Measurements from ENCODE around the gene ROBO4. TPM values are rescaled to one million over a fixed set of nuclear protein-coding genes. Genes with fewer than 3 reads are reported as not detected.

The ROBO4 gene
- total RNA-seq, 1 donor from 2014 or later: not detected

DNA sequence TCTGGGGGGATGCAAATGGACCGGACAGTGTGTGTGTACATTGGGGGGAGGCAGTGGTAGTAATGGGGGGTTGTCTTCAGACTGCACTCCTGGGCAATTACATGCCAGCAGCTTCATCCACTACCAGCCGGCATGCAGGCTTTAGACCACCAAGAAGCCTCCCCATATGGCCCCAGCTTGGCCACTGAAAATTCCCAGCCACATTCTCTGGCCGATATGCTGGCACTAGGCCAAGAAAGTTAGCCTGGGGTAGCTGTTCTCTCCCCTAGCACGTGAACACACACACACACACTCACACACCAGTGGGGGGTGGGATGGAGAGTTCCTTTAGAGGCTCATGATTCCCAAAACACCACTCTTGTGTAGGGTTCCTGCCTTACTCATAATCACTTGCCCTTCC is 36.0 kb downstream of the ROBO4 start:
- no peak overlapping the region for H3K4me3 Mint-ChIP-seq
- peaks cover 12% of the 10 kb centered on the region for H3K4me1 Mint-ChIP-seq
- H3K9me3 Mint-ChIP-seq: no peaks in the 10 kb centered on the region
- TF ChIP-seq, protein P1, sequence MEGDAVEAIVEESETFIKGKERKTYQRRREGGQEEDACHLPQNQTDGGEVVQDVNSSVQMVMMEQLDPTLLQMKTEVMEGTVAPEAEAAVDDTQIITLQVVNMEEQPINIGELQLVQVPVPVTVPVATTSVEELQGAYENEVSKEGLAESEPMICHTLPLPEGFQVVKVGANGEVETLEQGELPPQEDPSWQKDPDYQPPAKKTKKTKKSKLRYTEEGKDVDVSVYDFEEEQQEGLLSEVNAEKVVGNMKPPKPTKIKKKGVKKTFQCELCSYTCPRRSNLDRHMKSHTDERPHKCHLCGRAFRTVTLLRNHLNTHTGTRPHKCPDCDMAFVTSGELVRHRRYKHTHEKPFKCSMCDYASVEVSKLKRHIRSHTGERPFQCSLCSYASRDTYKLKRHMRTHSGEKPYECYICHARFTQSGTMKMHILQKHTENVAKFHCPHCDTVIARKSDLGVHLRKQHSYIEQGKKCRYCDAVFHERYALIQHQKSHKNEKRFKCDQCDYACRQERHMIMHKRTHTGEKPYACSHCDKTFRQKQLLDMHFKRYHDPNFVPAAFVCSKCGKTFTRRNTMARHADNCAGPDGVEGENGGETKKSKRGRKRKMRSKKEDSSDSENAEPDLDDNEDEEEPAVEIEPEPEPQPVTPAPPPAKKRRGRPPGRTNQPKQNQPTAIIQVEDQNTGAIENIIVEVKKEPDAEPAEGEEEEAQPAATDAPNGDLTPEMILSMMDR (IDR thresholded peaks at IDR 0.05; ENCODE audit: unreplicated experiment): no peak
- no peaks in the 10 kb centered on the region for H3K36me3 Mint-ChIP-seq
- H3K27me3 Mint-ChIP-seq (ENCODE audit: low read depth): peaks cover 83% of the 10 kb centered on the region
- no peak overlapping the region for H3K27ac Mint-ChIP-seq
- DNase-seq (ENCODE audit: low spot score in 2 of 2, unreplicated experiment in 2 of 2): peak in 1 of 2 experiments; percentile 33

DNA sequence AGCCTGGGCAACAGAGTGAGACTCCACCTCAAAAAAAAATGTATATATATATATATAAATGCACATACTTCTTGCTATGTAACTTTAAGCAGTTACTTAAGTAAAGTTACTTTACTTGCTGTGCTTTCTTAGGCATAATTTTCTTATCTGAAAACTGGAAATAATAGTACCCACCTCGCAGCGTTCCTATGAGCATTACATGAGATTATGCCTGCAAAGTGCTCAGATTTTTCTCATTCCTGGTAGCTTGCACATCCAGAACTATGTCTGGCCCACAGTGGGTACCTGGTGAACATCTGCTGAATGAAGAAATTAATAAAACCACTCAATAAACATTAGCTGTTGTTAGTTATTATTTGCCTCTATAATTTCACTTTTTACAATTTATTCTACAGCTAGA is 38.5 kb downstream of the ROBO4 start:
- TF ChIP-seq, protein P1 (IDR thresholded peaks at IDR 0.05; ENCODE audit: unreplicated experiment): no peak
- Mint-ChIP-seq H3K9me3 (no peaks in the 10 kb centered on the region), H3K4me3 (no peak overlapping the region), H3K4me1 (peaks cover 12% of the 10 kb centered on the region), H3K27ac (no peak overlapping the region), H3K27me3 (ENCODE audit: low read depth) (peaks cover 58% of the 10 kb centered on the region), H3K36me3 (no peaks in the 10 kb centered on the region)
- DNase-seq (ENCODE audit: low spot score in 2 of 2, unreplicated experiment in 2 of 2): no peak

DNA sequence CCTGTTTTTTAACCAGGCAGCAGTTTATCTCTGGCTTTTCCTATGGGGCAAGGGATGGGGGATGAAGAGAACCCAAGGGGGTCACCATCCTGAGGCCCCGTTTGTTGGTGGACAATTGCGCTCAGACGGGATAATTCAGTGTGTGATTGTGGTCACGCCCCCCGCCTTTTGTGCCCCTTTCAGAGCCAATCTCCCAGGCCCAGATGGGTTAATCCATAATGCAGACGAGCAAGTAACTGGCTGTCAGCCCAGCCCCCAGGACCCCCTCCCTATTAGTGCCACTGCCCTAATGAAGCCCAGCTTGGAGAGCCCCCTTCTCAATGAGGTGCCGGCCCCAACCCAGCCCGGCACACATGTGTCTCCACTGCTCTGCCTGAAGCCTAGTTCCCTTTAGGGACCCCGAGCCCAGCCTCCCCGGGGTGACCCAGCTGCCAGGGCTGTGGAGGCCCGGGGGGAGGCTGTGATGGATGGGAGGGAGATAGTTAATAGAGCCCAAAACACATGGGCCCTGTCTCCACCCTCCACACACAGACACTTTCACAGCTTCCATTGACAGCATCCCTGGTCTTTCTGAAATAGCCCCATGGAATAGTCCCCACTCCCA is 51.5 kb downstream of the ROBO4 start:
- DNase-seq (ENCODE audit: low spot score in 2 of 2, unreplicated experiment in 2 of 2): no peak
- no peaks in the 10 kb centered on the region for H3K27me3 Mint-ChIP-seq (ENCODE audit: low read depth)
- H3K4me3 Mint-ChIP-seq: no peak overlapping the region
- H3K27ac Mint-ChIP-seq: no peak overlapping the region
- H3K36me3 Mint-ChIP-seq: no peaks in the 10 kb centered on the region
- peaks cover 19% of the 10 kb centered on the region for H3K4me1 Mint-ChIP-seq
- H3K9me3 Mint-ChIP-seq: no peaks in the 10 kb centered on the region
- TF ChIP-seq, protein P1 (IDR thresholded peaks at IDR 0.05; ENCODE audit: unreplicated experiment): no peak

DNA sequence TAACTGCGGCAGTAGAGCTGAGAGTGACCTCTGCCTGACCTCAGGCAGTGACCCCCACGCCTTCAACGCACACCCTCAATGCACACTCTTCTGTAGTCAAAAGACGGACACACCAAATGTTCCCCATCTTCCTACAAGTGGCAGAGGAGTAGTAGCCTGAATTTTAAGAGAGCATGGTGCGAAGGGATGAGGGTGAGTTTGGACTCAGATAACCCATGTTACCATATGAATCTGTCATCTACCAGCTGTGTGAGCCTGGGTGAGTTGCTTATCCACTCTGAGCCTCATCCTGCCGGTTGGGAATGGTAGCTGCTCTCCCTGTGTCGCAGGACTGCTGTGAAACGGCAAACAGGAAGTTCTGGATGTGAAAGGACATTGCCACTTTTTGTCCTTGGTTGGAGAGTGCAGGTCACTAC is 53.0 kb downstream of the ROBO4 start:
- TF ChIP-seq, protein P1 (IDR thresholded peaks at IDR 0.05; ENCODE audit: unreplicated experiment): no peak
- Mint-ChIP-seq H3K27me3 (ENCODE audit: low read depth) (no peaks in the 10 kb centered on the region), H3K9me3 (no peaks in the 10 kb centered on the region), H3K27ac (no peak overlapping the region), H3K4me3 (no peak overlapping the region), H3K36me3 (no peaks in the 10 kb centered on the region), H3K4me1 (peaks cover 23% of the 10 kb centered on the region)
- DNase-seq (ENCODE audit: low spot score in 2 of 2, unreplicated experiment in 2 of 2): no peak

DNA sequence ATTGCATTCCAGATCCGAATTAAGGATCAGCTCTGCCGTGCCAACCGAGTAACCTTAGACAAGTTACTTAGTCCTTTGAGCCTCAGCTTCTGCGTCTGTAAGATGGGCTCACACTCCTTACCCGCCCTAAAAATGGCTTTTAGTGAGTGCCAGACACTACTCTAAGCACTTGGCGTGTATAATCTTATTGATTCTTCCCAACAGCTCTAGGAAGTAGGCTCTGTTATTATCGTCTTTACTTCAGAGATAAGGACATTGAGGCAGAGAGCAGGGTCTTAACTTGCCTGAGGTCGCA is 54.1 kb downstream of the ROBO4 start:
- TF ChIP-seq, protein P1 (IDR thresholded peaks at IDR 0.05; ENCODE audit: unreplicated experiment): no peak
- H3K4me3 Mint-ChIP-seq: peak overlapping the region; percentile 37
- no peak overlapping the region for H3K27ac Mint-ChIP-seq
- H3K4me1 Mint-ChIP-seq: peaks cover 28% of the 10 kb centered on the region
- H3K36me3 Mint-ChIP-seq: no peaks in the 10 kb centered on the region
- H3K27me3 Mint-ChIP-seq (ENCODE audit: low read depth): peaks cover 6% of the 10 kb centered on the region
- no peak for DNase-seq (ENCODE audit: low spot score in 2 of 2, unreplicated experiment in 2 of 2)
- H3K9me3 Mint-ChIP-seq: no peaks in the 10 kb centered on the region

DNA sequence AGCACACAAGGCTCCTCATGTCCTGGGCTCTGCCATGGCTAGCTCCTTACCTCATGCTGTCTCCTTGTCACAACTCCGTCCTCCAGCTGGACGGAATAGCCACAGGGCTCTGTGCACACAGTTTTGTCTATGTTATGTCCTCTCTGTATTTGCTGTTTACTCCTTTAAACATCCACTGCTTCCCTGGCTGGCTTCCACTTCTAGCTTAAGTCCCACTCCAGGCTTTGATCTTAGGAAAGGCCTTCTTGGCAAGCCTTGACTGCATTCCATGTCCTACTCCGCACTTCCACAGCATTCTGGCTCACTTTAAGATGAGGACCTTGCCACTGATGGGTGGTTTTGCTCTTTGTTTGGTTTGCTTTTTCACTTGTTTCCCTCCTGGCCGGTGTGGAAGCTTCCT is 55.4 kb downstream of the ROBO4 start:
- no peak for DNase-seq (ENCODE audit: low spot score in 2 of 2, unreplicated experiment in 2 of 2)
- peaks cover 30% of the 10 kb centered on the region for H3K4me1 Mint-ChIP-seq
- H3K27me3 Mint-ChIP-seq (ENCODE audit: low read depth): peaks cover 19% of the 10 kb centered on the region
- no peaks in the 10 kb centered on the region for H3K9me3 Mint-ChIP-seq
- H3K27ac Mint-ChIP-seq: no peak overlapping the region
- peak overlapping the region; percentile 37 for H3K4me3 Mint-ChIP-seq
- no peaks in the 10 kb centered on the region for H3K36me3 Mint-ChIP-seq
- TF ChIP-seq, protein P1 (IDR thresholded peaks at IDR 0.05; ENCODE audit: unreplicated experiment): no peak
